ENCODE results near the gene PBRM1.

DNA sequence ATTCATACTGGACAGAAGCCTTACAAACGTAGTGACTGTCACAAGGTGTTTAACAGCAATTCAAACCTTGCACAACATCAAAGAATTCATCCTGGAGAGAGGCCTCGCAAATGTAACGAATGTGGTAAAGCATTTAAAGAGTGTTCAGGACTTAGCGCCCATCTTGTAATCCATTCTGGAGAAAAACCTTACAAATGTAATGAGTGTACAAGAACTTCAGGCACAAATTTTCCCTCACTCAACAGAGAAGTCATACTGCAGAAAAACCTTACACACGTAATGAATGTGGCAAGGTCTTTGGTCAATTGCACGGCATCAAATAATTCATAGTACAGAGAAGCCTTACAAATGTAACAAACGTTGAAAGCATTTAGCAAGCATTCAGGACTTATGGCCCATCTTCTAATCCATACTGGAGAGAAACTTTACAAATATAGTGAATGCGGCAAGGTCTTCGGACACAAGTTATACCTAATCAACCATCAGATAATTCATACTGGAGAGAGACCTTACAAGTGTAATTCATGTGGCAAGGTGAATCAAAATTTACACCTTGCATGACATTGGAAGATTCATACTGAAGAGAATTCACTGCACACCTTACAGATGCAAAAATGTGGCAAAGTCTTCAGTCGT is 47.7 kb upstream of the PBRM1 start:
- TF ChIP-seq, protein P1, sequence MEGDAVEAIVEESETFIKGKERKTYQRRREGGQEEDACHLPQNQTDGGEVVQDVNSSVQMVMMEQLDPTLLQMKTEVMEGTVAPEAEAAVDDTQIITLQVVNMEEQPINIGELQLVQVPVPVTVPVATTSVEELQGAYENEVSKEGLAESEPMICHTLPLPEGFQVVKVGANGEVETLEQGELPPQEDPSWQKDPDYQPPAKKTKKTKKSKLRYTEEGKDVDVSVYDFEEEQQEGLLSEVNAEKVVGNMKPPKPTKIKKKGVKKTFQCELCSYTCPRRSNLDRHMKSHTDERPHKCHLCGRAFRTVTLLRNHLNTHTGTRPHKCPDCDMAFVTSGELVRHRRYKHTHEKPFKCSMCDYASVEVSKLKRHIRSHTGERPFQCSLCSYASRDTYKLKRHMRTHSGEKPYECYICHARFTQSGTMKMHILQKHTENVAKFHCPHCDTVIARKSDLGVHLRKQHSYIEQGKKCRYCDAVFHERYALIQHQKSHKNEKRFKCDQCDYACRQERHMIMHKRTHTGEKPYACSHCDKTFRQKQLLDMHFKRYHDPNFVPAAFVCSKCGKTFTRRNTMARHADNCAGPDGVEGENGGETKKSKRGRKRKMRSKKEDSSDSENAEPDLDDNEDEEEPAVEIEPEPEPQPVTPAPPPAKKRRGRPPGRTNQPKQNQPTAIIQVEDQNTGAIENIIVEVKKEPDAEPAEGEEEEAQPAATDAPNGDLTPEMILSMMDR (IDR thresholded peaks at IDR 0.05): no peak
- TF ChIP-seq EZH2 (IDR thresholded peaks at IDR 0.05): no peak

All from neural progenitor cell (in vitro differentiated cells).